Endodermal cell (in vitro differentiated cells): ENCODE data around the gene KIAA1755. TPM values are rescaled to one million over a fixed set of nuclear protein-coding genes. Genes with fewer than 3 reads are reported as not detected.

Source experiments
- DNase-seq: peaks from one replicate; pipeline ENCODE4 v3.0.0-alpha.2; 2017
- H3K27ac ChIP-seq: 2 replicates; pipeline ENCODE4 v1.5.1; 2013; ENCODE audit warnings: mild to moderate bottlenecking, low read depth, low read length, moderate library complexity
- H3K27me3 ChIP-seq: 2 replicates; pipeline ENCODE4 v1.6.1; 2013; ENCODE audit warnings: mild to moderate bottlenecking, low read length, moderate library complexity; ENCODE audit not compliant: insufficient read depth, control insufficient read depth, poor library complexity, severe bottlenecking
- H3K36me3 ChIP-seq: 2 replicates; pipeline ENCODE4 v1.7.0; 2013; ENCODE audit warnings: mild to moderate bottlenecking, low read length, moderate library complexity; ENCODE audit not compliant: control insufficient read depth, insufficient read depth
- H3K4me1 ChIP-seq: one replicate; pipeline ENCODE4 v1.7.0; 2013; ENCODE audit warnings: low read length; ENCODE audit not compliant: control insufficient read depth, insufficient read depth
- H3K4me3 ChIP-seq: 2 replicates; pipeline ENCODE4 v1.5.1; 2013; ENCODE audit warnings: mild to moderate bottlenecking, low read length, moderate library complexity
- H3K9ac ChIP-seq: 2 replicates; pipeline ENCODE4 v1.6.1; 2013; ENCODE audit warnings: mild to moderate bottlenecking, low read length, moderate library complexity; ENCODE audit not compliant: poor library complexity, severe bottlenecking; ENCODE audit errors: extremely low read depth
- H3K9me3 ChIP-seq: 2 replicates; pipeline ENCODE4 v1.6.1; 2013; ENCODE audit warnings: mild to moderate bottlenecking, low read length, moderate library complexity; ENCODE audit not compliant: control insufficient read depth
- H3K27ac Mint-ChIP-seq: 2 replicates; pipeline ENCODE4 v1.8.0; 2020; ENCODE audit warnings: mixed read lengths
- H3K27me3 Mint-ChIP-seq: 2 replicates; pipeline ENCODE4 v1.8.0; 2021; ENCODE audit warnings: mild to moderate bottlenecking, mixed read lengths; ENCODE audit not compliant: insufficient read depth
- H3K36me3 Mint-ChIP-seq: 2 replicates; pipeline ENCODE4 v1.8.0; 2020; ENCODE audit warnings: low read depth, mixed read lengths
- H3K4me1 Mint-ChIP-seq: 2 replicates; pipeline ENCODE4 v1.8.0; 2020; ENCODE audit warnings: mixed read lengths
- H3K4me3 Mint-ChIP-seq: 2 replicates; pipeline ENCODE4 v1.8.0; 2020; ENCODE audit warnings: mild to moderate bottlenecking, moderate library complexity, mixed read lengths
- H3K9me3 Mint-ChIP-seq: 2 replicates; pipeline ENCODE4 v1.8.0; 2020; ENCODE audit warnings: mild to moderate bottlenecking, mixed read lengths
- CTCF ChIP-seq: fragments of 200-600 bp; sonication (generic); conservative IDR thresholded peaks from 2 replicates; pipeline ENCODE4 v1.5.0; 2021; ENCODE audit warnings: antibody characterized with exemption, mild to moderate bottlenecking
- WGBS, 2 experiments: methylation state at CpG; one replicate each; pipeline versions ENCODE4 v1.1.5 to v1.1.7; 2013; ENCODE audit warnings: missing lambda C conversion rate in 2 of 2, mixed read lengths in 1 of 2; ENCODE audit not compliant: insufficient coverage in 1 of 2, insufficient read length in 1 of 2; 5-methylcytosine and 5-hydroxymethylcytosine counted together
- total RNA-seq, 2 donors: library from RNA; stranded (reverse); fragmentation: NEBNext Ultra II Directional in 1 of 2; extraction: Animal tissue kit (Norgen Biotek cat#: 25700) in 1 of 2; gene quantifications; 2 replicates in 1 of 2; 3 replicates in 1 of 2; pipeline ENCODE4 v1.2.1, GENCODE V29; 2021

KIAA1755 gene
- total RNA-seq, 2 donors from 2014 or later: not detected

GRCh38 chr20:38231531-38232121, 28.9 kb downstream of the KIAA1755 start:
- Mint-ChIP-seq H3K27ac (no peak overlapping the region), H3K4me3 (no peak overlapping the region), H3K36me3 (no peaks in the 10 kb centered on the region), H3K9me3 (no peaks in the 10 kb centered on the region), H3K27me3 (peaks cover 2% of the 10 kb centered on the region), H3K4me1 (no peaks in the 10 kb centered on the region)
- Histone ChIP-seq H3K4me1 (no peaks in the 10 kb centered on the region), H3K27me3 (no peaks in the 10 kb centered on the region), H3K27ac (no peak overlapping the region), H3K36me3 (no peaks in the 10 kb centered on the region), H3K9ac (no peak overlapping the region), H3K9me3 (no peaks in the 10 kb centered on the region), H3K4me3 (no peak overlapping the region)
- TF ChIP-seq CTCF: no peak
- no peak for DNase-seq
- 91 to 96% methylated on average over 6 to 10 of the region's 10 CpGs for whole genome bisulfite sequencing, 2 experiments

GRCh38 chr20:38230957-38231526, 29.5 kb downstream of the KIAA1755 start:
- DNase-seq: no peak
- no peak overlapping the region for H3K27ac ChIP-seq
- no peaks in the 10 kb centered on the region for H3K9me3 ChIP-seq
- no peaks in the 10 kb centered on the region for H3K4me1 Mint-ChIP-seq
- H3K27ac Mint-ChIP-seq: no peak overlapping the region
- no peak overlapping the region for H3K4me3 ChIP-seq
- no peaks in the 10 kb centered on the region for H3K36me3 Mint-ChIP-seq
- peaks cover 2% of the 10 kb centered on the region for H3K27me3 Mint-ChIP-seq
- no peaks in the 10 kb centered on the region for H3K4me1 ChIP-seq
- H3K27me3 ChIP-seq: no peaks in the 10 kb centered on the region
- H3K9ac ChIP-seq: no peak overlapping the region
- WGBS, 2 experiments: 87 to 90% methylated on average over 4 to 10 of the region's 10 CpGs
- no peaks in the 10 kb centered on the region for H3K9me3 Mint-ChIP-seq
- no peaks in the 10 kb centered on the region for H3K36me3 ChIP-seq
- no peak for TF ChIP-seq CTCF
- no peak overlapping the region for H3K4me3 Mint-ChIP-seq

GRCh38 chr20:38230253-38230551, 30.3 kb downstream of the KIAA1755 start:
- no peak overlapping the region for H3K27ac Mint-ChIP-seq
- no peak for TF ChIP-seq CTCF
- H3K9ac ChIP-seq: no peak overlapping the region

More at GRCh38 chr20:38230253-38230551, 30.3 kb downstream of the KIAA1755 start:
- H3K4me3 ChIP-seq: no peak overlapping the region
- peaks cover 2% of the 10 kb centered on the region for H3K27me3 Mint-ChIP-seq
- H3K9me3 Mint-ChIP-seq: no peaks in the 10 kb centered on the region
- DNase-seq: no peak
- H3K36me3 ChIP-seq: no peaks in the 10 kb centered on the region
- H3K4me1 ChIP-seq: no peaks in the 10 kb centered on the region
- no peak overlapping the region for H3K4me3 Mint-ChIP-seq
- 78% methylated on average over 1 of the region's 1 CpG; no CpG with 5 or more reads in 1 of the 2 experiments for whole genome bisulfite sequencing, 2 experiments
- H3K9me3 ChIP-seq: no peaks in the 10 kb centered on the region
- no peak overlapping the region for H3K27ac ChIP-seq
- no peaks in the 10 kb centered on the region for H3K36me3 Mint-ChIP-seq
- no peaks in the 10 kb centered on the region for H3K4me1 Mint-ChIP-seq
- no peaks in the 10 kb centered on the region for H3K27me3 ChIP-seq
